Ovary (tissue), 9 donors: ENCODE data around the gene PLCL1. TPM values are rescaled to one million over a fixed set of nuclear protein-coding genes. Genes with fewer than 3 reads are reported as not detected.

Experiments used
- DNase-seq, 5 donors: peaks; one replicate each; pipeline ENCODE4 v3.0.0-alpha.2; 2019 to 2020
- H3K27ac ChIP-seq, 2 donors: fragments of 200-600 bp; one replicate each; pipeline versions ENCODE4 v1.5.1 to v1.8.0; 2019 to 2022
- H3K27me3 ChIP-seq: fragments of 200-600 bp; one replicate; pipeline ENCODE4 v1.8.0; 2022
- H3K36me3 ChIP-seq: fragments of 200-600 bp; sonication (generic); one replicate; pipeline ENCODE4 v1.5.1; 2019
- H3K4me1 ChIP-seq: one replicate; pipeline ENCODE4 v1.8.1; 2013; ENCODE audit warnings: mild to moderate bottlenecking, moderate library complexity; ENCODE audit not compliant: insufficient read depth
- H3K4me3 ChIP-seq: fragments of 200-600 bp; sonication (generic); one replicate; pipeline ENCODE4 v1.5.1; 2017
- H3K9me3 ChIP-seq, 2 donors: fragments of 200-600 bp in 1 of 2; sonication (generic) in 1 of 2; one replicate each; pipeline versions ENCODE4 v1.5.1 to v1.8.1; 2013 to 2019; ENCODE audit warnings: mild to moderate bottlenecking in 1 of 2, moderate library complexity in 1 of 2
- CTCF ChIP-seq, 3 donors: fragments of 450-650 bp in 2 of 3; fragments of 200-600 bp in 1 of 3; IDR thresholded peaks; one replicate each; pipeline versions ENCODE4 v1.5.1 to v1.8.0; 2016 to 2022; ENCODE audit warnings: antibody characterized with exemption in 3 of 3, mild to moderate bottlenecking in 1 of 3
- EP300 ChIP-seq: sonication (generic); formaldehyde crosslinking; IDR thresholded peaks from one replicate; pipeline ENCODE4 v1.6.1; 2017; ENCODE audit warnings: antibody characterized with exemption
- POLR2A ChIP-seq: fragments of 450-650 bp; IDR thresholded peaks from one replicate; pipeline ENCODE4 v1.6.1; 2017; ENCODE audit warnings: antibody characterized with exemption, mild to moderate bottlenecking, moderate library complexity
- WGBS, 3 donors: extraction: QIAGEN DNeasy Blood & Tissue Kit in 1 of 3; methylation state at CpG; one replicate each; pipeline versions ENCODE4 v1.1.5 to v1.1.7; 2013 to 2017; 5-methylcytosine and 5-hydroxymethylcytosine counted together
- intact Hi-C, 4 donors: fragments of 100-400 bp; cut with DNase I; formaldehyde crosslinking; loops; one replicate each; pipeline versions ENCODE4 v1.11.0 to v1.15.1; 2022 to 2023
- polyA plus RNA-seq, 2 donors: library from polyadenylated mRNA; stranded (reverse); fragments of 200-250 nt in 1 of 2; fragments of 350-450 nt in 1 of 2; fragmentation: Illumina TruSeq in 1 of 2; extraction: RNeasy Lipid Tissue Mini Kit (QIAGEN cat#74804) in 1 of 2; gene quantifications; one replicate each; pipeline ENCODE4 v1.2.3, GENCODE V29; 2013 to 2014
- total RNA-seq, 7 donors: library from RNA; depleted of rRNA in 2 of 7; stranded (reverse); fragments of >200 nt in 2 of 7; fragmentation: NEBNext Ultra II Directional in 3 of 7; extraction: Animal tissue kit (Norgen Biotek cat#: 25700) in 3 of 7; gene quantifications; one replicate each; pipeline versions ENCODE4 v1.1.0 to v1.2.4, GENCODE V29; 2016 to 2023
- donor health status: DM: no; HTN: no; CAD: no; lungs with moderate emphysema.
- donor health status: DM: no; HTN: no; CAD: no.
- donor health status: Bipolar disorder and iron deficiency.
- donor health status: DM: yes; HTN: yes; CAD: no.
- donor health status: DM: no; HTN: no; CAD: no.
- donor health status: DM: yes; HTN: yes; CAD: no.

PLCL1 gene
- total and polyA plus RNA-seq, 9 donors = 8.4 to 17.9 (median 11.1) TPM

- no peak overlapping the region for H3K27ac ChIP-seq
- no peaks in the 10 kb centered on the region for H3K36me3 ChIP-seq
- no peaks in the 10 kb centered on the region for H3K27me3 ChIP-seq
- intact Hi-C loops = no loop called here
- no peaks in the 10 kb centered on the region for H3K9me3 ChIP-seq
- H3K4me3 ChIP-seq = no peak overlapping the region
- 78 to 81% (median 78%) methylated on average over 3 of the region's 3 CpGs for WGBS, 3 donors
- TF ChIP-seq POLR2A = no peak
- no peak for TF ChIP-seq CTCF (IDR thresholded peaks at IDR 0.05)
- no peak for TF ChIP-seq EP300
- DNase-seq = no peak
- peaks cover 2% of the 10 kb centered on the region for H3K4me1 ChIP-seq
Measured at GRCh38 chr2:197867624-197868023, 63.2 kb downstream of the PLCL1 start.

- Histone ChIP-seq H3K9me3 (no peaks in the 10 kb centered on the region), H3K27me3 (no peaks in the 10 kb centered on the region), H3K4me1 (no peaks in the 10 kb centered on the region), H3K36me3 (no peaks in the 10 kb centered on the region), H3K27ac (no peak overlapping the region), H3K4me3 (no peak overlapping the region)
- DNase-seq = no peak
- intact Hi-C loops = no loop called here
- WGBS, 3 donors = 90 to 94% (median 94%) methylated on average over 3 of the region's 3 CpGs
- no peak for TF ChIP-seq POLR2A
- no peak for TF ChIP-seq EP300
Measured at GRCh38 chr2:197868206-197868605, 63.8 kb downstream of the PLCL1 start.

GRCh38 chr2:197869041-197869440, 64.6 kb downstream of the PLCL1 start:
- intact Hi-C loops = no loop called here
- DNase-seq = no peak
- WGBS, 3 donors = 70 to 90% (median 85%) methylated on average over 2 of the region's 2 CpGs
- Histone ChIP-seq H3K9me3 (no peaks in the 10 kb centered on the region), H3K4me3 (no peak overlapping the region), H3K27me3 (no peaks in the 10 kb centered on the region), H3K27ac (no peak overlapping the region), H3K4me1 (no peaks in the 10 kb centered on the region), H3K36me3 (no peaks in the 10 kb centered on the region)
- TF ChIP-seq CTCF (IDR thresholded peaks at IDR 0.05) = no peak
- no peak for TF ChIP-seq POLR2A
- no peak for TF ChIP-seq EP300

GRCh38 chr2:197869501-197870111, 65.2 kb downstream of the PLCL1 start:
- Histone ChIP-seq H3K9me3 (no peaks in the 10 kb centered on the region), H3K36me3 (no peaks in the 10 kb centered on the region), H3K27me3 (no peaks in the 10 kb centered on the region), H3K4me3 (no peak overlapping the region), H3K27ac (no peak overlapping the region), H3K4me1 (no peaks in the 10 kb centered on the region)
- intact Hi-C loops = no loop called here
- 82 to 85% (median 84%) methylated on average over 8 of the region's 8 CpGs for WGBS, 3 donors
- no peak for DNase-seq
- TF ChIP-seq POLR2A = no peak
- no peak for TF ChIP-seq EP300
- no peak for TF ChIP-seq CTCF (IDR thresholded peaks at IDR 0.05)

- intact Hi-C loops = no loop called here
- no peak for TF ChIP-seq POLR2A
- TF ChIP-seq EP300 = no peak
- no peak for TF ChIP-seq CTCF (IDR thresholded peaks at IDR 0.05)
- H3K4me3 ChIP-seq = no peak overlapping the region
- WGBS, 3 donors = 96 to 99% (median 98%) methylated on average over 2 of the region's 2 CpGs
- no peaks in the 10 kb centered on the region for H3K27me3 ChIP-seq
- no peaks in the 10 kb centered on the region for H3K36me3 ChIP-seq
- no peak for DNase-seq
- no peak overlapping the region for H3K27ac ChIP-seq
- H3K4me1 ChIP-seq = no peaks in the 10 kb centered on the region
- H3K9me3 ChIP-seq = no peaks in the 10 kb centered on the region
Measured at GRCh38 chr2:197870137-197870536, 65.7 kb downstream of the PLCL1 start.
